SK-N-SH treated with all-trans-retinoic acid at 6 μM for 48 hours (cell line): ENCODE results near the gene C1QC.
"Not testable (repeated sequence)": the region's sequence is repeated elsewhere in the genome, so short reads cannot be mapped to it uniquely, and the experiment has no call there.

Experiments
- CREB5 ChIP-seq: fragments of 250-450 bp; sonication (Bioruptor Pico); IDR thresholded peaks from 2 replicates; pipeline ENCODE4 v1.5.1; 2020; ENCODE audit warnings: low read depth, mild to moderate bottlenecking, moderate library complexity
- TOX ChIP-seq: fragments of 250-450 bp; sonication (Bioruptor Pico); IDR thresholded peaks from 2 replicates; pipeline ENCODE4 v1.8.0; 2021; ENCODE audit warnings: mild to moderate bottlenecking, moderate library complexity, borderline replicate concordance

GRCh38 chr1:22676151-22676550, 32.7 kb downstream of the C1QC start:
- not testable (repeated sequence) for TF ChIP-seq CREB5, TOX (CRISPR knock-in tag)
